ENCODE data around the gene SSH3.

- no peak for TF ChIP-seq CTCF (IDR thresholded peaks at IDR 0.05; ENCODE audit: low read depth, low read length, poor library complexity, severe bottlenecking)
- no peak for TF ChIP-seq EZH2phosphoT487 (IDR thresholded peaks at IDR 0.05; ENCODE audit: borderline replicate concordance, low read length)
Observed at GRCh38 chr11:67285541-67286498, 17.5 kb upstream of the SSH3 start.

Measured in DOHH2 (cell line).